HepG2 (cell line): ENCODE data around the gene FGGY. TPM values are rescaled to one million over a fixed set of nuclear protein-coding genes. Genes with fewer than 3 reads are reported as not detected.

ENCODE experiments used
- ATAC-seq: fragments of 200-7000 bp; cut with Tn5 transposase; 3 replicates; pipeline ENCODE4 v1.9.1; 2020; ENCODE audit warnings: mild to moderate bottlenecking, moderate library complexity
- BruUV-seq: library from RNA; stranded (reverse); fragments of 400-500 nt; replicated peaks from 2 replicates; lab custom pipeline; 2021; lab: Mats Ljungman, UMichigan
- CTCF ChIA-PET: fragments of 300-600 bp; formaldehyde crosslinking; extraction: SDS; loops from one replicate; lab custom pipeline; 2021; ENCODE audit warnings: low total read pairs, inconsistent platforms, low intra/inter-chr PET ratio; lab: Yijun Ruan, JAX
- POLR2A ChIA-PET: fragments of 350-600 bp; sonication (Branson Sonifier 250); formaldehyde crosslinking; loops from one replicate; lab custom pipeline; 2020; ENCODE audit warnings: antibody characterized with exemption, inconsistent platforms; lab: Yijun Ruan, JAX
- DNase-seq: peaks from one replicate; pipeline ENCODE4 v3.0.0-alpha.2; 2015; ENCODE audit warnings: low spot score
- FAIRE-seq: peaks from 3 replicates; lab custom pipeline; 2011; peaks lifted over from hg19 to GRCh38; lab: Jason Lieb, UNC
- H2AFZ ChIP-seq: one replicate; pipeline ENCODE4 v1.6.1; 2011; ENCODE audit warnings: low read length, inconsistent platforms
- H3K27ac ChIP-seq: fragments of 300-600 bp; 3 replicates; pipeline ENCODE4 v1.8.0; 2011; ENCODE audit warnings: mixed run types, mild to moderate bottlenecking, mixed read lengths, low read length, inconsistent platforms; ENCODE audit not compliant: insufficient read depth; ENCODE audit errors: extremely low read length
- H3K27me3 ChIP-seq, 2 experiments: fragments of 200-600 bp in 1 of 2; 2 replicates in 1 of 2; 3 replicates in 1 of 2; pipeline versions ENCODE4 v1.6.0 to v1.8.0; 2011; ENCODE audit warnings: low read length in 2 of 2, mild to moderate bottlenecking in 2 of 2, moderate library complexity in 2 of 2, inconsistent platforms in 1 of 2; ENCODE audit not compliant: insufficient read depth in 2 of 2, control insufficient read depth in 1 of 2
- H3K36me3 ChIP-seq, 2 experiments: fragments of 200-600 bp in 1 of 2; replicated peaks in 1 of 2; 2 replicates in 1 of 2; 3 replicates in 1 of 2; pipeline versions ENCODE4 v1.5.1 to v1.8.0; 2011; ENCODE audit warnings: low read length in 2 of 2, inconsistent platforms in 1 of 2; ENCODE audit not compliant: insufficient read depth in 2 of 2, control insufficient read depth in 1 of 2
- H3K4me1 ChIP-seq: 2 replicates; pipeline ENCODE4 v1.5.1; 2012; ENCODE audit warnings: low read length, inconsistent platforms; ENCODE audit not compliant: insufficient read depth
- H3K4me2 ChIP-seq: 2 replicates; pipeline ENCODE4 v1.6.0; 2011; ENCODE audit warnings: low read depth, low read length, inconsistent platforms
- H3K4me3 ChIP-seq, 3 experiments: fragments of 200-600 bp in 1 of 3; sonication (generic), shearing (Covaris generic) in 1 of 3; replicated peaks in 1 of 3; 2 replicates each; pipeline ENCODE4 v1.5.1; 2011 to 2016; ENCODE audit warnings: low read length in 3 of 3, inconsistent platforms in 2 of 3, low read depth in 2 of 3, mild to moderate bottlenecking in 2 of 3, control low read depth in 1 of 3, mixed read lengths in 1 of 3; ENCODE audit not compliant: insufficient read depth in 1 of 3
- H3K79me2 ChIP-seq: one replicate; pipeline ENCODE4 v1.6.1; 2011; ENCODE audit warnings: low read length, inconsistent platforms; ENCODE audit not compliant: insufficient read depth
- H3K9ac ChIP-seq: 2 replicates; pipeline ENCODE4 v1.6.0; 2011; ENCODE audit warnings: mild to moderate bottlenecking, low read depth, low read length, inconsistent platforms; ENCODE audit not compliant: insufficient read depth
- H3K9me3 ChIP-seq: 2 replicates; pipeline ENCODE4 v1.5.1; 2012; ENCODE audit warnings: mild to moderate bottlenecking, low read length
- H4K20me1 ChIP-seq: 2 replicates; pipeline ENCODE4 v1.6.0; 2011; ENCODE audit warnings: inconsistent platforms, mild to moderate bottlenecking, low read length, moderate library complexity; ENCODE audit not compliant: insufficient read depth
- AKNA ChIP-seq: sonication (generic); formaldehyde crosslinking; IDR thresholded peaks from 2 replicates; pipeline ENCODE4 v1.4.0; 2020; ENCODE audit warnings: missing genetic modification reagents, borderline replicate concordance
- ATF7 ChIP-seq, 2 experiments: fragments of 450-650 bp in 1 of 2; sonication (generic) in 1 of 2; formaldehyde crosslinking in 1 of 2; IDR thresholded peaks; 2 replicates each; pipeline versions ENCODE4 v1.4.0 to v1.6.1; 2016 to 2020; ENCODE audit warnings: antibody characterized with exemption in 1 of 2, mild to moderate bottlenecking in 1 of 2, missing genetic modification reagents in 1 of 2
- ZNF75D ChIP-seq: sonication (generic); formaldehyde crosslinking; IDR thresholded peaks from 2 replicates; pipeline ENCODE4 v1.8.1; 2023; ENCODE audit warnings: missing genetic modification reagents, mild to moderate bottlenecking, borderline replicate concordance
- WGBS: methylation state at CpG from one replicate; pipeline ENCODE4 v1.1.6; 2017; ENCODE audit warnings: low lambda C conversion rate; 5-methylcytosine and 5-hydroxymethylcytosine counted together
- in situ Hi-C: cut with HindIII; loops from 2 replicates; pipeline ENCODE4 v1.10.0; 2017; ENCODE audit warnings: low pct_unique_long_range_greater_than_20kb; ENCODE audit not compliant: extremely low pct_ligation_motif_present
- intact Hi-C: fragments of 100-400 bp; cut with micrococcal nuclease; formaldehyde crosslinking; loops from one replicate; pipeline ENCODE4 v1.10.0; 2022; ENCODE audit not compliant: unreplicated experiment
- polyA plus RNA-seq, 8 experiments: library from polyadenylated mRNA; depleted of rRNA in 3 of 8; stranded (reverse) in 7 of 8; unstranded in 1 of 8; fragments of >200 nt; fragmentation: Illumina TruSeq in 4 of 8; extraction: Trizol in 4 of 8; gene quantifications; 2 replicates each; pipeline versions ENCODE4 v1.2.1 to v1.2.3, GENCODE V29; 2011 to 2016; ENCODE audit warnings: low read depth in 4 of 8, missing spikeins in 1 of 8, mixed read lengths in 1 of 8; ENCODE audit not compliant: insufficient read depth in 1 of 8
- total RNA-seq, 5 experiments: library from RNA; depleted of rRNA; stranded (reverse); fragments of >200 nt; fragmentation: Illumina TruSeq; extraction: Trizol; gene quantifications; 2 replicates each; pipeline ENCODE4 v1.2.3, GENCODE V29; 2016; ENCODE audit warnings: low read depth in 1 of 5

FGGY gene
- total and polyA plus RNA-seq, 2 of the 13 experiments (the other 11 are each of a cell fraction or from before 2014, with no cell fraction given): 15.7 to 27.5 TPM

DNA sequence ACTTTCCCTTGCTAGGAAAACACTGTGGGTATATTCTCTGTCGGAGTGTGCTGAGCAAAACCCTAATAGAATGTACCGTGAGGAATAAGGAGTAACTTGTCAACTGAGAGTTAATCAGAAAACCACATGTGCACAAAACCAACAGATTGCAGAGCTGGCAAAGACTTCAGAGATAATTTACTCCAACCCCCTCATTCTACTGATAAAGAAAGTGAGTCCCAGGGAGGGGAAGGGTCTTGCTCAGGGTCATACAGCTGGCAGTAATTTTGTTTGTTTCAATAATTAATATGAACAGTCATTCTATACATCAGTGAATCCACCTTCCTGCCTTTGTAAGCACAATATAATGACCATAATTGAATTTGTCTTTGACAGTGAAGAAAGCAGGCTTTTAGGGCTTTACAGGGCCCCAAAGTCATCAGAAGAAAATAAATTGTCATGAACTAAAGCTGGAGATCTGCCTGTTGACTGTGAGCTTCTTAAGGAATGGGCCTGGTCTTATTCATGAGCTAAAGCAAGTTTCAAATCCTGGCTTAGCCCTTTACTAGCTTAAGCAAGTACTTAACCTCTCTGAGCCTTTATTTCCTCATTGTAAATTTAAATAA is 450.6 kb downstream of the FGGY start:
- POLR2A ChIA-PET: no interaction called here
- Histone ChIP-seq H3K79me2 (no peaks in the 10 kb centered on the region), H3K27me3 (no peaks in the 10 kb centered on the region), H3K9me3 (no peaks in the 10 kb centered on the region), H3K9ac (no peak overlapping the region), H3K4me1 (peaks cover 10% of the 10 kb centered on the region), H4K20me1 (no peaks in the 10 kb centered on the region), H3K4me3 (no peak overlapping the region), H3K27ac (no peak overlapping the region), H3K4me2 (no peak overlapping the region), H2AFZ (no peak overlapping the region), H3K36me3 (no peaks in the 10 kb centered on the region)
- TF ChIP-seq ZNF75D: no peak
- no TSS peak for BruUV-seq
- in situ Hi-C loops (no loop called here), intact Hi-C loops (no loop called here)
- FAIRE-seq (no peak), DNase-seq (no peak), ATAC-seq (no peak)
- CTCF ChIA-PET: no interaction called here
- WGBS: 87% methylated on average over 2 of the region's 2 CpGs

GRCh38 chr1:59748123-59748522 is 451.2 kb downstream of the FGGY start:
- Histone ChIP-seq H3K9me3 (no peaks in the 10 kb centered on the region), H3K4me3 (no peak overlapping the region), H3K36me3 (no peaks in the 10 kb centered on the region), H3K27me3 (no peaks in the 10 kb centered on the region), H3K27ac (no peak overlapping the region)
- 52% methylated on average over 1 of the region's 1 CpG for WGBS
- no peak for TF ChIP-seq AKNA (CRISPR knock-in tag)
- peak; percentile 78 for TF ChIP-seq ATF7 (IDR thresholded peaks at IDR 0.05)
- TF ChIP-seq ATF7 (CRISPR knock-in tag; IDR thresholded peaks at IDR 0.05): no peak
- TF ChIP-seq, all 625 proteins: peak for 1
- Histone ChIP-seq H4K20me1 (no peaks in the 10 kb centered on the region), H3K4me2 (no peak overlapping the region), H3K4me1 (peaks cover 10% of the 10 kb centered on the region), H3K79me2 (no peaks in the 10 kb centered on the region), H3K9ac (no peak overlapping the region), H2AFZ (no peak overlapping the region)
- ChIA-PET CTCF (no interaction called here), POLR2A (interaction anchor here (1.1 kb wide), 1 partner anchor 17 kb away, joined by 3 read pairs; no protein-coding TSS in a partner anchor)
- FAIRE-seq (no peak), ATAC-seq (no peak), DNase-seq (no peak)
- BruUV-seq: no TSS peak
- in situ Hi-C loops: no loop called here
- intact Hi-C loops: no loop called here
